Endothelial cell of umbilical vein (primary cell): ENCODE data around the gene OR2L8. TPM values are rescaled to one million over a fixed set of nuclear protein-coding genes. Genes with fewer than 3 reads are reported as not detected.

ENCODE experiments used
- BruUV-seq: library from RNA; stranded (reverse); fragments of 400-500 nt; replicated peaks from 2 replicates; lab custom pipeline; 2021; lab: Mats Ljungman, UMichigan
- CTCF ChIA-PET: fragments of 300-600, 350-600 bp; sonication (Branson Sonifier 250); formaldehyde crosslinking; loops from one replicate; lab custom pipeline; 2021; ENCODE audit warnings: antibody characterized with exemption, inconsistent platforms; lab: Charles Lee
- POLR2A ChIA-PET: fragments of 300-600, 350-600 bp; sonication (Branson Sonifier 250); formaldehyde crosslinking; loops from one replicate; lab custom pipeline; 2021; ENCODE audit warnings: antibody characterized with exemption, inconsistent platforms; lab: Charles Lee
- DNase-seq: peaks from one replicate; pipeline ENCODE4 v3.0.0-alpha.2; 2011; ENCODE audit warnings: low read depth, low spot score
- FAIRE-seq: peaks from 2 replicates; lab custom pipeline; 2011; peaks lifted over from hg19 to GRCh38; lab: Jason Lieb, UNC
- H2AFZ ChIP-seq: 2 replicates; pipeline ENCODE4 v1.6.0; 2012; ENCODE audit warnings: low read depth, low read length, control low read depth, inconsistent platforms
- H3K27ac ChIP-seq: 2 replicates; pipeline ENCODE4 v1.5.1; 2011; ENCODE audit warnings: low read depth, mild to moderate bottlenecking, control low read depth, low read length, moderate library complexity; ENCODE audit not compliant: insufficient read depth
- H3K27me3 ChIP-seq, 2 experiments: 2 replicates each; pipeline versions ENCODE4 v1.6.0 to v1.6.1; 2011; ENCODE audit warnings: low read length in 2 of 2, mixed read lengths in 1 of 2; ENCODE audit not compliant: control insufficient read depth in 2 of 2, insufficient read depth in 2 of 2
- H3K36me3 ChIP-seq, 2 experiments: 2 replicates in 1 of 2; 3 replicates in 1 of 2; pipeline ENCODE4 v1.5.1; 2011; ENCODE audit warnings: low read length in 2 of 2, mild to moderate bottlenecking in 1 of 2, moderate library complexity in 1 of 2; ENCODE audit not compliant: control insufficient read depth in 2 of 2, insufficient read depth in 2 of 2; ENCODE audit errors: extremely low read depth in 1 of 2
- H3K4me1 ChIP-seq: 3 replicates; pipeline ENCODE4 v1.5.1; 2011; ENCODE audit warnings: mild to moderate bottlenecking, low read length; ENCODE audit not compliant: control insufficient read depth, insufficient read depth; ENCODE audit errors: extremely low read depth
- H3K4me2 ChIP-seq: 2 replicates; pipeline ENCODE4 v1.6.1; 2011; ENCODE audit warnings: low read length, control low read depth, mixed read lengths; ENCODE audit not compliant: insufficient read depth
- H3K4me3 ChIP-seq, 3 experiments: fragments of 200-600 bp in 1 of 3; sonication (generic), shearing (Covaris generic) in 1 of 3; replicated peaks in 1 of 3; 2 replicates each; pipeline ENCODE4 v1.5.1; 2011 to 2016; ENCODE audit warnings: control low read depth in 3 of 3, low read length in 3 of 3, mild to moderate bottlenecking in 2 of 3, inconsistent platforms in 1 of 3, low read depth in 1 of 3, moderate library complexity in 1 of 3; ENCODE audit not compliant: insufficient read depth in 1 of 3
- H3K79me2 ChIP-seq: 2 replicates; pipeline ENCODE4 v1.6.0; 2012; ENCODE audit warnings: low read length, inconsistent platforms; ENCODE audit not compliant: control insufficient read depth, insufficient read depth
- H3K9ac ChIP-seq: replicated peaks from 2 replicates; pipeline ENCODE3; 2011; ENCODE audit warnings: low read length, control low read depth; ENCODE audit not compliant: insufficient read depth; ENCODE audit errors: extremely low read depth
- H3K9me1 ChIP-seq: replicated peaks from 3 replicates; pipeline ENCODE4 v1.6.0; 2011; ENCODE audit warnings: mild to moderate bottlenecking, low read length; ENCODE audit not compliant: control insufficient read depth, insufficient read depth; ENCODE audit errors: extremely low read depth
- H3K9me3 ChIP-seq: replicated peaks from 2 replicates; pipeline ENCODE4 v1.5.1; 2012; ENCODE audit warnings: low read length, inconsistent platforms; ENCODE audit not compliant: control insufficient read depth, insufficient read depth
- H4K20me1 ChIP-seq: replicated peaks from 2 replicates; pipeline ENCODE3; 2011; ENCODE audit warnings: mild to moderate bottlenecking, low read length; ENCODE audit not compliant: control insufficient read depth, insufficient read depth; ENCODE audit errors: extremely low read depth
- CTCF ChIP-seq, 2 donors: IDR thresholded peaks; 1 replicate in 1 of 2; 2 replicates in 1 of 2; pipeline ENCODE4 v1.5.1; 2011; ENCODE audit warnings: low read length in 2 of 2, mild to moderate bottlenecking in 2 of 2, moderate library complexity in 2 of 2, control low read depth in 1 of 2, inconsistent platforms in 1 of 2, low read depth in 1 of 2; ENCODE audit not compliant: insufficient read depth in 1 of 2; ENCODE audit errors: extremely low read depth in 1 of 2
- EZH2 ChIP-seq: IDR thresholded peaks from 2 replicates; pipeline ENCODE4 v1.6.1; 2012; ENCODE audit warnings: borderline replicate concordance, low read depth, mild to moderate bottlenecking, moderate library complexity, low read length, inconsistent platforms; ENCODE audit not compliant: severe bottlenecking
- FOS ChIP-seq: IDR thresholded peaks from 2 replicates; pipeline ENCODE4 v1.6.1; 2011; ENCODE audit warnings: mild to moderate bottlenecking, low read length, moderate library complexity, borderline replicate concordance; ENCODE audit not compliant: insufficient read depth
- GATA2 ChIP-seq: IDR thresholded peaks from 2 replicates; pipeline ENCODE4 v1.7.0; 2011; ENCODE audit warnings: low read depth, mild to moderate bottlenecking, moderate library complexity, mixed read lengths, low read length; ENCODE audit not compliant: insufficient read length, insufficient read depth
- JUN ChIP-seq: IDR thresholded peaks from 2 replicates; pipeline ENCODE4 v1.6.1; 2011; ENCODE audit warnings: borderline replicate concordance, low read depth; ENCODE audit not compliant: insufficient read length, insufficient read depth
- MAX ChIP-seq: IDR thresholded peaks from 2 replicates; pipeline ENCODE4 v1.6.1; 2011; ENCODE audit not compliant: insufficient read depth, insufficient read length
- MYC ChIP-seq: IDR thresholded peaks from one replicate; pipeline ENCODE4 v1.6.1; 2011; ENCODE audit warnings: mild to moderate bottlenecking, low read depth, low read length
- POLR2A ChIP-seq: IDR thresholded peaks from 2 replicates; pipeline ENCODE4 v1.6.1; 2012; ENCODE audit warnings: low read depth, mild to moderate bottlenecking, control low read depth, low read length
- POLR2AphosphoS5 ChIP-seq: IDR thresholded peaks from 2 replicates; pipeline ENCODE4 v1.6.1; 2012; ENCODE audit warnings: low read depth, mild to moderate bottlenecking, control low read depth, low read length, moderate library complexity; ENCODE audit not compliant: insufficient read depth
- dilution Hi-C: fragments of 300-500 bp; cut with MboI; formaldehyde crosslinking; loops from one replicate; pipeline ENCODE4 v1.15.0; 2019; ENCODE audit warnings: low sequenced_read_pairs; ENCODE audit not compliant: extremely low pct_ligation_motif_present
- intact Hi-C: fragments of 100-400 bp; cut with micrococcal nuclease; formaldehyde crosslinking; loops from one replicate; pipeline ENCODE4 v1.10.0; 2022
- polyA plus RNA-seq, 4 experiments: library from polyadenylated mRNA; depleted of rRNA in 3 of 4; stranded (reverse) in 3 of 4; unstranded in 1 of 4; fragments of >200 nt; gene quantifications; 2 replicates each; pipeline versions ENCODE4 v1.2.1 to v1.2.3, GENCODE V29; 2011 to 2012; ENCODE audit warnings: missing spikeins in 1 of 4
- total RNA-seq: library from RNA; stranded (reverse); gene quantifications from 2 replicates; pipeline ENCODE4 v1.2.3, GENCODE V29; 2021

The OR2L8 gene
- total and polyA plus RNA-seq, 2 donors (not counting 3 experiments of a cell fraction or from before 2014, with no cell fraction given) = not detected

GRCh38 chr1:247933989-247934388, 14.7 kb upstream of the OR2L8 start:
- no peak overlapping the region for H3K4me2 ChIP-seq
- POLR2A ChIA-PET = no interaction called here
- H3K27ac ChIP-seq = no peak overlapping the region
- FAIRE-seq = no peak
- H3K4me1 ChIP-seq = no peaks in the 10 kb centered on the region
- DNase-seq = no peak
- dilution Hi-C loops (no loop called here), intact Hi-C loops (no loop called here)
- H3K79me2 ChIP-seq = no peaks in the 10 kb centered on the region
- no peaks in the 10 kb centered on the region for H3K36me3 ChIP-seq
- H4K20me1 ChIP-seq = no peaks in the 10 kb centered on the region
- no peak overlapping the region for H2AFZ ChIP-seq
- H3K9ac ChIP-seq = no peak overlapping the region
- no peak overlapping the region for H3K4me3 ChIP-seq
- CTCF ChIA-PET = no interaction called here
- TF ChIP-seq MAX (no peak), JUN (no peak), FOS (no peak), GATA2 (no peak), POLR2AphosphoS5 (no peak), EZH2 (no peak), POLR2A (no peak), MYC (no peak), CTCF (IDR thresholded peaks at IDR 0.05; ENCODE audit: extremely low read depth in 1 of 2, insufficient read depth in 1 of 2, low read depth in 1 of 2, low read length in 2 of 2) (no peak)
- H3K9me1 ChIP-seq = no peaks in the 10 kb centered on the region
- no TSS peak for BruUV-seq
- H3K9me3 ChIP-seq = peaks cover 6% of the 10 kb centered on the region
- H3K27me3 ChIP-seq = no peaks in the 10 kb centered on the region
